NB4 (cell line): ENCODE data around the gene MRTFA.

Experiments
- MYC ChIP-seq: IDR thresholded peaks from 2 replicates; pipeline ENCODE4 v1.6.1; 2011; ENCODE audit warnings: low read depth, low read length
- POLR2A ChIP-seq: IDR thresholded peaks from 2 replicates; pipeline ENCODE4 v1.6.1; 2011; ENCODE audit warnings: mild to moderate bottlenecking; ENCODE audit not compliant: insufficient read length; ENCODE audit errors: extremely low read depth
- TF ChIP-seq, protein P1 (sequence below): IDR thresholded peaks from one replicate; pipeline ENCODE4 v1.5.1; 2012; ENCODE audit warnings: low read depth, low read length
- TF ChIP-seq, protein P2 (sequence below): IDR thresholded peaks from 2 replicates; pipeline ENCODE4 v1.6.1; 2011; ENCODE audit warnings: low read depth, low read length

DNA sequence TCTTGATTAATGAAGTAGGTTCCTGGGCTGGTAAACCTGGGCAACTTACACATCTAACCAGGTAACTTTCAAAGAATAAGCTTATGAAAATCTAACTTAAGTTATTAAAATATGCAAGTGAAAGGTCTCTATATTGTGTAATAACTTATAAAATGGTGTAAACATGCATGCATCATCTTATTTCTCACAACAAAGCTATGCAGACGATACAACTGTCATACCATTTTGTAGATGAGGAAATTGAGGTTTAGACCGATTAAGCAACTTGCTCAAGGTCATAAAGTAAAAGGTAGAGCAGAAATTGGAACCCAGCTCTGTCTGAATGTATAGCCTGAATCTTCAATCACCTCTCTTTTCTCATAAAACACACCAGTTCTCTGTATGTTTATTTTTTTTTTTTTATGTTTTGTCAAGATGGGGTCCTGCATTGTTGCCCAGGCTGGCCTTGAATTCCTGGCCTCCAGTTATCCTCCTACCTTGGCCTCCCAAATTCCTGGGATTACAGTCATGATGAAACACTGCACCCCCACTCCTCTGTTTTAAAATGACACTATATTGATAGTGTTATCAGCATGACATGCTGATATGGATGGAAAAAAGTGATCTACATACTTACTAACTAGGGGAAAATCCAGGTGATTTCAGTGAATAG, 156.5 kb downstream of the MRTFA start:
- TF ChIP-seq, protein P1, sequence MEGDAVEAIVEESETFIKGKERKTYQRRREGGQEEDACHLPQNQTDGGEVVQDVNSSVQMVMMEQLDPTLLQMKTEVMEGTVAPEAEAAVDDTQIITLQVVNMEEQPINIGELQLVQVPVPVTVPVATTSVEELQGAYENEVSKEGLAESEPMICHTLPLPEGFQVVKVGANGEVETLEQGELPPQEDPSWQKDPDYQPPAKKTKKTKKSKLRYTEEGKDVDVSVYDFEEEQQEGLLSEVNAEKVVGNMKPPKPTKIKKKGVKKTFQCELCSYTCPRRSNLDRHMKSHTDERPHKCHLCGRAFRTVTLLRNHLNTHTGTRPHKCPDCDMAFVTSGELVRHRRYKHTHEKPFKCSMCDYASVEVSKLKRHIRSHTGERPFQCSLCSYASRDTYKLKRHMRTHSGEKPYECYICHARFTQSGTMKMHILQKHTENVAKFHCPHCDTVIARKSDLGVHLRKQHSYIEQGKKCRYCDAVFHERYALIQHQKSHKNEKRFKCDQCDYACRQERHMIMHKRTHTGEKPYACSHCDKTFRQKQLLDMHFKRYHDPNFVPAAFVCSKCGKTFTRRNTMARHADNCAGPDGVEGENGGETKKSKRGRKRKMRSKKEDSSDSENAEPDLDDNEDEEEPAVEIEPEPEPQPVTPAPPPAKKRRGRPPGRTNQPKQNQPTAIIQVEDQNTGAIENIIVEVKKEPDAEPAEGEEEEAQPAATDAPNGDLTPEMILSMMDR: no peak
- TF ChIP-seq, protein P2, sequence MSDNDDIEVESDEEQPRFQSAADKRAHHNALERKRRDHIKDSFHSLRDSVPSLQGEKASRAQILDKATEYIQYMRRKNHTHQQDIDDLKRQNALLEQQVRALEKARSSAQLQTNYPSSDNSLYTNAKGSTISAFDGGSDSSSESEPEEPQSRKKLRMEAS: no peak
- TF ChIP-seq POLR2A: no peak
- TF ChIP-seq MYC: no peak
